Muscle layer of duodenum (tissue), 2 donors: ENCODE data around the gene MLLT10.
"Not testable (repeated sequence)": the region's sequence is repeated elsewhere in the genome, so short reads cannot be mapped to it uniquely, and the experiment has no call there.

Source experiments
- H3K27ac ChIP-seq: one replicate; pipeline ENCODE4 v1.7.0; 2013; ENCODE audit warnings: mild to moderate bottlenecking, low read length
- H3K27me3 ChIP-seq: one replicate; pipeline ENCODE4 v1.7.0; 2013; ENCODE audit warnings: low read depth, mild to moderate bottlenecking, control low read depth, low read length
- H3K36me3 ChIP-seq, 2 donors: one replicate each; pipeline ENCODE4 v1.7.0; 2013; ENCODE audit warnings: low read length in 2 of 2, control low read depth in 1 of 2, mild to moderate bottlenecking in 1 of 2; ENCODE audit not compliant: insufficient read depth in 2 of 2, control insufficient read depth in 1 of 2
- H3K4me1 ChIP-seq, 2 donors: one replicate each; pipeline ENCODE4 v1.7.0; 2013; ENCODE audit warnings: low read length in 2 of 2, mild to moderate bottlenecking in 2 of 2, control low read depth in 1 of 2, moderate library complexity in 1 of 2; ENCODE audit not compliant: insufficient read depth in 2 of 2, control insufficient read depth in 1 of 2
- H3K4me3 ChIP-seq, 2 donors: one replicate each; pipeline ENCODE4 v1.7.0; 2013; ENCODE audit warnings: low read length in 2 of 2, low read depth in 1 of 2, mild to moderate bottlenecking in 1 of 2
- H3K9me3 ChIP-seq, 2 donors: one replicate each; pipeline ENCODE4 v1.7.0; 2013; ENCODE audit warnings: low read length in 2 of 2, control low read depth in 1 of 2, mild to moderate bottlenecking in 1 of 2; ENCODE audit not compliant: control insufficient read depth in 1 of 2
- donor health status: healthy.

The MLLT10 gene

DNA sequence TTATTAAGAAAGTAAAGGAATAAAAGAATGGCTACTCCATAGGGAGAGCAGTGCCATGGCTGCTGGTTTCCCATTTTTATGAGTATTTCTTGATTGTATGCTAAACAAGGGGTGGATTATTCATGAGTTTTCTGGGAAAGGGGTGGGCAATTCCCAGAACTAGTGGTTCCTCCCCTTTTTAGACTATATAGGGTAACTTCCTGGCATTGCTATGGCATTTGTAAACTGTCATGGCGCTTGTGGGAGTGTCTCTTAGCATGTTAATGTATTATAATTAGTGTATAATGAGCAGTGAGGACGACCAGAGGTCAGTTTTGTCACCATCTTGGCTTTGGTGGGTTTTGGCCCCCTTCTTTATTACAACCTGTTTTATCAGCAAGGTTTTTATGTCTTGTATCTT, 40.5 kb downstream of the MLLT10 start:
- not testable (repeated sequence) for H3K27me3 ChIP-seq, H3K4me3 ChIP-seq, H3K36me3 ChIP-seq, H3K27ac ChIP-seq, H3K4me1 ChIP-seq, H3K9me3 ChIP-seq

DNA sequence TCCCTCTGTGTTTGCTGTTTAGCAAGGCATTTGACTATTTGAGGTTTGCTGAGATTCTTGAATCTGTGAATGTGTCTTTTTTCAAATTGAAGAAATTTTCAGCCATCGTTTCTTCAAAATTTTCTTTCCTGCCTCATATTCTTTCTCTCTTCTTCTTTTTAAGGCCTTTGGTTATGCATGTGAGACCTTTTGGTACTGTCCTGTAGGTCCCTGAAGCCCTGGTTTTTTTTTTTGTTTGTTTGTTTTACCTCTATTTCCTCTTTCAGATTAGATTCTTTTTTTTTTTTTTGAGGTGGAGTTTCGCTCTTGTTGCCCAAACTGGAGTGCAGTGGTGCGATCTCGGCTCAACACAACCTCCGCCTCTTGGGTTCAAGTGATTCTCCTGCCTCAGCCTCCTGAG, 45.3 kb downstream of the MLLT10 start:
- Histone ChIP-seq H3K4me1 (peaks cover 0 to 3% of the 10 kb centered on the region in 2 donors), H3K27me3 (no peaks in the 10 kb centered on the region), H3K27ac (no peak overlapping the region), H3K9me3 (no peaks in the 10 kb centered on the region), H3K36me3 (no peaks in the 10 kb centered on the region), H3K4me3 (no peak overlapping the region)

DNA sequence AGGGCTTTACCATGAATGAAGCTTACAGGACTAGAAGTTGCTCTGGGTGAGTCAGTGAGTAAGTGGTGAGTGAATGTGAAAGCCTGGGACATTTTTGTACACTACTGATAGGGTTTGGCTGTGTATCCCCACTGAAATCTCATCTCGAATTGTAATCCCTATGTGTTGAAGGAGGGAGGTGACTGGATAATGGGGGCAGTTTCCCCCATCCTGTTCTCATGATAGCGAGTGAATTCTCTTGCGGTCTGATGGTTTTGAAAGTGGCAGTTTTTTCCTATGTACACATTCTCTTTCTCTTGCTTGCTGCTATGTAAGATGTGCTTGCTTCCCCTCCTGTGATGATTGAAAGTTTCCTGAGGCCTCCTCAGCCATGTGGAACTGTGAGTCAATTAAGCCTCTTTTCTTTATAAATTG, 47.4 kb downstream of the MLLT10 start:
- not testable (repeated sequence) for H3K27me3 ChIP-seq, H3K36me3 ChIP-seq, H3K27ac ChIP-seq, H3K9me3 ChIP-seq, H3K4me1 ChIP-seq, H3K4me3 ChIP-seq

DNA sequence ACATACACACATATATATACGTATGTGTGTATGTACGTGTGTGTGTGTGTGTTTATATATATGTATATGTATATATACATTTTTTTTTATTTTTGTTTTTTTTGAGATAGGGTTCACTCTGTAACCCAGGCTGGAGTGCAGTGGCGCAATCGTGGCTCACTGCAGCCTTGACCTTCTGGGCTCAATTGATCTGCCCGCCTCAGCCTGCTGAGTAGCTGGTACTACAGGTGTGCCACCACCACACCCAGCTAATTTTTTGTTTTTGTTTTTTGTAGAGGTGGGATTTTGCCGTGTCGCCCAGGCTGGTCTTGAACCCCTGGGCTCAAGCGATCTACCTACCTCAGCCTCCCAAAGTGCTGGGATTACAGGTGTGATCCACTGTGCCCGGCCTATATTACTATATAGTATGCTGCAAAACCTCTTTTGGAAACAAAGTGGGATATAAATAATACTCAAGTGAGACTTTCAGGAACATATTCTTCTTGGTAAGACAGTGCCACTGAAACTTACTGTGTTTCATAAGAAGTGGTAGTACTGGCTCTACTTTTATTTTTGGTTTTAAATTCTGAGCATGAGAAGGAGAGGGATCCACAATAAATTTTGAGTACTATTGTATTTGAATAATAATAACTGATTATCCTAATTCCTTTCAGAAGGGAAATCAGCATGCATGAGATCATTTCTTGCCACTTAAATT, 51.0 kb downstream of the MLLT10 start:
- Histone ChIP-seq H3K36me3 (no peaks in the 10 kb centered on the region), H3K27ac (no peak overlapping the region), H3K27me3 (no peaks in the 10 kb centered on the region), H3K9me3 (no peaks in the 10 kb centered on the region), H3K4me1 (no peaks in the 10 kb centered on the region), H3K4me3 (no peak overlapping the region)

DNA sequence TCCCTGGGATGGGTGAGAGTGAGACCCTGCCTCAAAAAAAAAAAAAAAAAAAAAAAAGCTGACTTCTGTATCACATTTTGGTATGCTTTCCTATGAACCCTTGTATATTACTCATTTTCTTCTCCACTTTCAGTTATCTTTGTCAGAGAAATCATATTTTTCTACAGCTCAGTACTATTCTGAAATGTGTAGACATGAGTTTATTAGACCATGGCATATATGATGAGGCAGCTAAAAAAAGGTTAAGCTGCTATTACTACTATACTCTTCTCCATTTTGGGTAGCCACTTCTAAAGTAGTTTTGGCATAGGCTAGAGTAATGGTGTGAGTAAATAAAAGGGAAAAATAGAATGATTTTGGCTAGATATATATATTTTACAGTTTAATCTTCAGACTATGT, 53.4 kb downstream of the MLLT10 start:
- no peak overlapping the region for H3K4me3 ChIP-seq
- no peaks in the 10 kb centered on the region for H3K27me3 ChIP-seq
- H3K9me3 ChIP-seq = no peaks in the 10 kb centered on the region
- H3K36me3 ChIP-seq = no peaks in the 10 kb centered on the region
- H3K4me1 ChIP-seq = no peaks in the 10 kb centered on the region
- no peak overlapping the region for H3K27ac ChIP-seq

DNA sequence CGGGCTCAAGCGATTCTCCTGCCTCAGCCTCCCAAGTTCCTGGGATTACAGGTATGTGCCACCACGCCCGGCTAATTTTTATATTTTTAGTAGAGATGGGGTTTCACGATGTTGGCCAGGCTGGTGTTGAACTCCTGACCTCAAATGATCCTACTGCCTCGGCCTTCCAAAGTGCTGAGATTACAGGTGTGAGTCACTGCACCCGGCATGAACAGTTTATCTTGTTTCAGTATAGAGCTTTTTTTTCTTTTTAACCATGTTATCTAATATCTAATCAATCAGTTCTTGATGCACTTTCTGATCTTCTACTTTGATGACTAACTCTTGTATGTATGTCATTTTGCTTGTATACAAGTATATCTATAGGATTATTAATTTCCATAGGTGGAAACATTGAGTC, 54.1 kb downstream of the MLLT10 start:
- not testable (repeated sequence) for H3K27ac ChIP-seq, H3K9me3 ChIP-seq, H3K27me3 ChIP-seq, H3K36me3 ChIP-seq, H3K4me3 ChIP-seq, H3K4me1 ChIP-seq

DNA sequence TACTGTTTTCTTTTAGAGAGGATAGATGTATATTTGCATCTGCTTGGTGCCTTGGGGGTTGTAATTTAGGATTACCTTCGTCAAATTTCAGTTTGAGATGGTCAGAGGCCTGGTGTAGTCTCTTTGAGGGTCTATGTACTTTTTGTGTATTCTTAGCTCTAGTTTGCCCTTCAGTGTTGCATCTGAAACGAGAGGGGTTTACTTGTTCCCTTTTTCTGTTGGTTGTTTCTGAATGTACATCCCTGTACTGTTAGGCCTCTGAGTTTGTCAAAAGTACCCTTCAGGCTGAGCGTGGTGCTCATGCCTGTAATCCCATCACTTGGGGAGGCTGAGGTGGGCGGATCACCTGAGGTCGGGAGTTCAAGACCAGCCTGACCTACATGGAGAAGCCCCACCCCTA, 60.0 kb downstream of the MLLT10 start:
- Histone ChIP-seq H3K9me3 (no peaks in the 10 kb centered on the region), H3K27ac (no peak overlapping the region), H3K27me3 (no peaks in the 10 kb centered on the region), H3K4me1 (no peaks in the 10 kb centered on the region), H3K4me3 (no peak overlapping the region), H3K36me3 (no peaks in the 10 kb centered on the region)

DNA sequence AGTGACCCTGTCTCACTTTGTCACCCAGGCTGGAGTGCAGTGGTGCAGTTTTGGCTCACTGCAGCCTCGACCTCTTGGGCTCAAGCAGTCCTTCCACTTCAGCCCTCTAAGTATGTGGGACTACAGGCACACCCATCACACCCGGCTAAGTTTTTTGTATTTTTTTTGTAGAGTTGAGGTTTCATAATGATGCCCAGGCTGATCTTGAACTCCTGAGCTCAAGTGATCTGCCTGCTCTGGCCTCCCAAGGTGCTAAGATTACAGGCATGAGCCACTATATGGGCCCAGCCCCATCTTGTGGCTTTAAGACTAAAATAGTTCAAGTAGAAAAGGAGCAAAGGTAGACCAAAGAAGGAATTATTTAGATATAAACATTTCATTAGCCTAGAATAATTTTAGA, 65.5 kb downstream of the MLLT10 start:
- no peaks in the 10 kb centered on the region for H3K9me3 ChIP-seq
- no peak overlapping the region for H3K4me3 ChIP-seq
- no peak overlapping the region for H3K27ac ChIP-seq
- no peaks in the 10 kb centered on the region for H3K36me3 ChIP-seq
- peaks cover 0 to 7% of the 10 kb centered on the region in 2 donors for H3K4me1 ChIP-seq
- H3K27me3 ChIP-seq = no peaks in the 10 kb centered on the region

DNA sequence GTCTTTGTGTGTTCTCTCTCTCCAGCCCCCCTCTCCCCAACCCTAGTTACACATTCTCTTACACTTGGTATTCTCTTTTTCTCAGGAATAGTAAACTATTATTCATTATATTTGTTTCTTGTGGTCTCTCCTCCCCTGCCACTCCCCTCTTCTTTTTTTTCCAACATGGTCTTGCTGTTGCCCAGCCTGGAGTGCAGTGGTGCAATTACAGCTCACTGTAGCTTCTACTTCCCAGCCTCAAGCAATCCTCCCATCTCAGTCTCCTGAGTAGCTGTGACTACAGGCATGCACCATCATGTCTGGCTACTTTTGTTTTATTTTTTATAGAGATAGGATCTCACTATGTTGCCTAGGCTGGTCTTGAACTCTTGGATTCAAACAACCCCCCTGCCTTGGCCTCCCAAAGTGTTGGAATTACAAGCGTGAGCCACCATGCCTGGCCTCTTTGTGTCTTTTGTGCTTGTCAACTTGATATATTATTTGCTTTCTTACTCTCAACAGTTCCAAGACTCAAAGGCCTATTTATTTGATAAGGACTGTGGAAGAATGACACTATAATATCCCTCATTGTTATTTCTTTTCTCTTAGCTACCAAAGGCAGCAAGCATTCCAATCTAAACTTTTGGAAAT, 66.9 kb downstream of the MLLT10 start:
- no peaks in the 10 kb centered on the region for H3K9me3 ChIP-seq
- H3K36me3 ChIP-seq = no peaks in the 10 kb centered on the region
- H3K27ac ChIP-seq = no peak overlapping the region
- no peak overlapping the region for H3K4me3 ChIP-seq
- H3K27me3 ChIP-seq = no peaks in the 10 kb centered on the region
- H3K4me1 ChIP-seq = peaks cover 0 to 7% of the 10 kb centered on the region in 2 donors

DNA sequence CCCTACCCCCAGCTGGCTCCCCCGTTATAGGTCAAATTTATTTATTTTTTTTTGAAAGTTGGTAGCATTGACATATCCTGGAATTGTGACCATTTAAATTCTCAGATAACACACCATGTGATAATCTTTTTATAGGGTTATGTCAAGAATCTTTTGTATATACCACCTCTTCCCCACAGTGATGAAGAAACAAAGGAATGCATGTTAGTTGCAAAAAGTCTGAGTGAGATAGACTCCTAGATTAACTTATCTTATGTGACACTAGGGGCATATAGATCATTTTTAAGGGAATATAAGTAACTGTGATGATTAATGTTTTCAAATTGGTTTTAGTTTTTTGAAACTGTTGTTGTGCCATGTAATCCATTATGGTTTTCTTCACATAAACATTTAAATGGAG, 68.3 kb downstream of the MLLT10 start:
- no peaks in the 10 kb centered on the region for H3K36me3 ChIP-seq
- no peaks in the 10 kb centered on the region for H3K27me3 ChIP-seq
- H3K4me1 ChIP-seq = peaks cover 0 to 7% of the 10 kb centered on the region in 2 donors
- H3K4me3 ChIP-seq = no peak overlapping the region
- H3K9me3 ChIP-seq = no peaks in the 10 kb centered on the region
- no peak overlapping the region for H3K27ac ChIP-seq

DNA sequence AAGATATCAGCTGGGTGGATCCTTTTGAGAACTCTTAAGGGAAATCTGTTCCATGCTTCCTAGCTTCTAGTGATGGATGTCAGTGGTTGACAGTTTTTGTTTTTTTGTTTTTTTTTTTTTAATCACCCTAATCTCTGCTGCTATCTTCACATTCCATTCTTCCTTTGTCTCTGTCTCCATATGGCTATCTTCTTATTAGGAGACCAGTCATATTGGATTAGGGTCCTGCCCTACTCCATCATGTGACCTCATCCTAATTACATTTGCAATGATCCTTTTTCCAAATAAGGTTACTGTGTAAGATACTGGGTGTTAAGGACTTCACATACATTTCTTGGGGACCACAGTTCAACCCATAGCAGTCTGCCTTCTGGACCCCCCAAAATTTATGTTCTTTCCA, 69.7 kb downstream of the MLLT10 start:
- Histone ChIP-seq H3K36me3 (no peaks in the 10 kb centered on the region), H3K27ac (no peak overlapping the region), H3K4me3 (no peak overlapping the region), H3K27me3 (no peaks in the 10 kb centered on the region), H3K4me1 (peaks cover 0 to 7% of the 10 kb centered on the region in 2 donors), H3K9me3 (no peaks in the 10 kb centered on the region)

DNA sequence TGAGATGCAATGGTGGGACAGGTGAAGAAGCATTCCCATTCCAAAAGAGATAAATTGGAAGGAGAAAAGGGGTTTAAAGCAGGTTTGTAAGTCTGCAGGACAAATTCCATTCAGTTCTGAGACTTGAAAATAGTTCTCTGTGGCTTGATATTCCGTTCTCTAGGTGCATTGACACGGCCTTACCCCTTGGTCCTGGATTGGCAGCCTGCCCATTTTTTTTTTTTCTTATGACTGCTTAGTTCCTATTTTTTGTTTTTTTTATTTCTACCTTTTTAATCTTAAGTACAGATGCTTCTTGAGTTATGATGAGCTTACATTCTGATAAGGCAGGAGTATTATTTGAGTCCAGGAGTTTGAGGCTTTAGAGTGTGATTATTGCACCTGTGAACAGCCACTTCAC, 70.6 kb downstream of the MLLT10 start:
- peaks cover 0 to 4% of the 10 kb centered on the region in 2 donors for H3K4me1 ChIP-seq
- H3K9me3 ChIP-seq = no peaks in the 10 kb centered on the region
- no peak overlapping the region for H3K27ac ChIP-seq
- H3K27me3 ChIP-seq = no peaks in the 10 kb centered on the region
- no peaks in the 10 kb centered on the region for H3K36me3 ChIP-seq
- H3K4me3 ChIP-seq = no peak overlapping the region
